K562 (cell line): ENCODE measurements around the gene GATAD2B. TPM values are rescaled to one million over a fixed set of nuclear protein-coding genes. Genes with fewer than 3 reads are reported as not detected.

Experiments
- CHAMP1 ChIP-seq: fragments of 450-650 bp; IDR thresholded peaks from 2 replicates; pipeline ENCODE4 v1.6.1; 2016; ENCODE audit warnings: mild to moderate bottlenecking
- CREB5 ChIP-seq: fragments of 250-450 bp; sonication (Bioruptor Pico); IDR thresholded peaks from 2 replicates; pipeline ENCODE4 v1.5.0; 2020; ENCODE audit warnings: mild to moderate bottlenecking
- DNMT1 ChIP-seq: fragments of 450-650 bp; IDR thresholded peaks from 2 replicates; pipeline ENCODE4 v1.6.1; 2016; ENCODE audit warnings: antibody characterized with exemption, mild to moderate bottlenecking
- HLTF ChIP-seq: fragments of 450-650 bp; IDR thresholded peaks from 2 replicates; pipeline ENCODE4 v1.6.1; 2016
- HNRNPH1 ChIP-seq: fragments of 200-400 bp; formaldehyde crosslinking; optimal IDR thresholded peaks from 2 replicates; pipeline ENCODE3; 2017; ENCODE audit warnings: low read depth, mild to moderate bottlenecking, low read length, moderate library complexity
- KDM1A ChIP-seq, 2 experiments: fragments of 450-650 bp; IDR thresholded peaks; 2 replicates each; pipeline ENCODE4 v1.6.1; 2016; ENCODE audit warnings: mild to moderate bottlenecking in 2 of 2
- RAD21 ChIP-seq, 2 experiments: fragments of 250-450 bp in 1 of 2; fragments of 450-650 bp in 1 of 2; sonication (Bioruptor Pico) in 1 of 2; formaldehyde crosslinking in 1 of 2; IDR thresholded peaks in 1 of 2; conservative IDR thresholded peaks in 1 of 2; 2 replicates each; pipeline versions ENCODE4 v1.4.0 to v1.8.0; 2020 to 2022; ENCODE audit warnings: mild to moderate bottlenecking in 2 of 2, moderate library complexity in 1 of 2
- RB1 ChIP-seq: fragments of 450-650 bp; IDR thresholded peaks from 2 replicates; pipeline ENCODE4 v1.6.1; 2017; ENCODE audit warnings: low read depth, mild to moderate bottlenecking
- RHOXF2B ChIP-seq: fragments of 250-450 bp; sonication (Bioruptor Pico); conservative IDR thresholded peaks from 2 replicates; pipeline ENCODE4 v1.5.1; 2021
- SIN3B ChIP-seq: fragments of 450-650 bp; IDR thresholded peaks from 2 replicates; pipeline ENCODE4 v1.6.1; 2017; ENCODE audit warnings: low read depth, mild to moderate bottlenecking, moderate library complexity
- STAG1 ChIP-seq: sonication (generic); formaldehyde crosslinking; IDR thresholded peaks from 2 replicates; pipeline ENCODE4 v1.5.0; 2020; ENCODE audit warnings: missing genetic modification reagents, borderline replicate concordance
- ZNF3 ChIP-seq: fragments of 250-450 bp; sonication (Bioruptor Pico); IDR thresholded peaks from 2 replicates; pipeline ENCODE4 v1.5.0; 2021; ENCODE audit warnings: mild to moderate bottlenecking, moderate library complexity
- ZNF316 ChIP-seq: fragments of 450-650 bp; IDR thresholded peaks from 2 replicates; pipeline ENCODE4 v1.6.1; 2016
- polyA plus RNA-seq, 8 experiments: library from polyadenylated mRNA; depleted of rRNA in 4 of 8; stranded (reverse) in 5 of 8; unstranded in 3 of 8; fragments of >200 nt; fragmentation: Nextera tagmentation in 2 of 8; fragmentation: Illumina TruSeq in 1 of 8; extraction: Ambion mirVana in 2 of 8; extraction: Trizol in 1 of 8; gene quantifications; 2 replicates each; pipeline versions ENCODE4 v1.2.1 to v1.2.3, GENCODE V29; 2011 to 2014; ENCODE audit warnings: inconsistent platforms in 1 of 8, missing spikeins in 1 of 8
- total RNA-seq, 7 experiments: library from RNA; depleted of rRNA in 6 of 7; stranded (reverse); fragments of >200 nt in 6 of 7; fragmentation: Illumina TruSeq in 2 of 7; extraction: Trizol in 2 of 7; gene quantifications; 2 replicates each; pipeline versions ENCODE4 v1.2.1 to v1.2.3, GENCODE V29; 2011 to 2021; ENCODE audit warnings: low replicate concordance in 1 of 7
- TF ChIP-seq, protein P1 (sequence below), 2 experiments: fragments of 450-650 bp; IDR thresholded peaks; 2 replicates each; pipeline ENCODE4 v1.6.1; 2016
- TF ChIP-seq, protein P2 (sequence below): IDR thresholded peaks from 2 replicates; pipeline ENCODE4 v1.6.1; 2014; ENCODE audit warnings: antibody characterized with exemption

Gene GATAD2B
- total and polyA plus RNA-seq, 9 of the 15 experiments (the other 6 are each of a cell fraction or from before 2014, with no cell fraction given): 1.5 to 40.2 (median 4.9) TPM

DNA sequence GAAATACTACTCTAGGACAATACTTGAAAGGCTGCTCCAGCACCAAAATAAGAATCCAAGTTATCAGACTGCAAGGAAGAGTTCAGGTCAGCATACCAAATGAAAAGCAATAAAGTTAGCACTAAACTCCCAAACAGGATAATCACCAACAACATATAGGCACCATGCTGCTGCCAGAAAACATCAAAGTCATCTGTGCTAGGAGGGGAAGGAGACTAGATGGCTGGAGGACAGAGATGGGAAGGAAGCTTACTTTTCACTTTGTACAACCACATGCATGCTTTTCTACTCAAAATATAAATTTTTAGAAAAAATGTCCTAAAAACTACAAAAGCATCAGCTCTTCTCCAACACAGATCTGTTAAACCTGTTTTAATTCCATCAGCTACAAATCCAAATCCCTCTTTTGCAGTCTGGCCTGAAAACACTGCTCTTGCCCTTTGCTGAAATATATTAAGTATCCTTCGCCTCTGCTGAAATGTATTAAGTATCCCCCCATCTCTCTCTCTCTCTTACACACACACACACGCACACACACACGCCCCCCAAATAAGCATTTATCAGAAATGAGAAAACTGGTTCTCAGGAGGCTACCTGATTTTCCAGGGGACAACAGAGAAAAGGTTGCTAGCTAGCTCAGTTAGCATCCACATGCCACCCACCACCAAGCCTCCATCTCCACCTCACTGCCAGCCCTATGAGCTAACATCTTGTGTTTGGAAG is 1.5 kb downstream of the GATAD2B start (continued):
- TF ChIP-seq, protein P1, sequence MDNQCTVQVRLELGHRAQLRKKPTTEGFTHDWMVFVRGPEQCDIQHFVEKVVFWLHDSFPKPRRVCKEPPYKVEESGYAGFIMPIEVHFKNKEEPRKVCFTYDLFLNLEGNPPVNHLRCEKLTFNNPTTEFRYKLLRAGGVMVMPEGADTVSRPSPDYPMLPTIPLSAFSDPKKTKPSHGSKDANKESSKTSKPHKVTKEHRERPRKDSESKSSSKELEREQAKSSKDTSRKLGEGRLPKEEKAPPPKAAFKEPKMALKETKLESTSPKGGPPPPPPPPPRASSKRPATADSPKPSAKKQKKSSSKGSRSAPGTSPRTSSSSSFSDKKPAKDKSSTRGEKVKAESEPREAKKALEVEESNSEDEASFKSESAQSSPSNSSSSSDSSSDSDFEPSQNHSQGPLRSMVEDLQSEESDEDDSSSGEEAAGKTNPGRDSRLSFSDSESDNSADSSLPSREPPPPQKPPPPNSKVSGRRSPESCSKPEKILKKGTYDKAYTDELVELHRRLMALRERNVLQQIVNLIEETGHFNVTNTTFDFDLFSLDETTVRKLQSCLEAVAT (IDR thresholded peaks at IDR 0.05): peak in 1 of 2 experiments; percentile 13; a peak in 1 of 4 replicates
- no peak for TF ChIP-seq ZNF3 (CRISPR knock-in tag)
- TF ChIP-seq RB1: no peak
- TF ChIP-seq HLTF: peak; percentile 24; the same call in 1 of the 2 replicates
- no peak for TF ChIP-seq ZNF316
- TF ChIP-seq RHOXF2B: no peak
- TF ChIP-seq DNMT1: no peak
- no peak for TF ChIP-seq SIN3B
- no peak for TF ChIP-seq RAD21 (CRISPR knock-in tag; conservative IDR thresholded peaks at IDR 0.05 in 1 of 2, IDR thresholded peaks at IDR 0.05 in 1 of 2)
- TF ChIP-seq CHAMP1: no peak
- TF ChIP-seq CREB5 (CRISPR knock-in tag): no peak
- TF ChIP-seq, protein P2, sequence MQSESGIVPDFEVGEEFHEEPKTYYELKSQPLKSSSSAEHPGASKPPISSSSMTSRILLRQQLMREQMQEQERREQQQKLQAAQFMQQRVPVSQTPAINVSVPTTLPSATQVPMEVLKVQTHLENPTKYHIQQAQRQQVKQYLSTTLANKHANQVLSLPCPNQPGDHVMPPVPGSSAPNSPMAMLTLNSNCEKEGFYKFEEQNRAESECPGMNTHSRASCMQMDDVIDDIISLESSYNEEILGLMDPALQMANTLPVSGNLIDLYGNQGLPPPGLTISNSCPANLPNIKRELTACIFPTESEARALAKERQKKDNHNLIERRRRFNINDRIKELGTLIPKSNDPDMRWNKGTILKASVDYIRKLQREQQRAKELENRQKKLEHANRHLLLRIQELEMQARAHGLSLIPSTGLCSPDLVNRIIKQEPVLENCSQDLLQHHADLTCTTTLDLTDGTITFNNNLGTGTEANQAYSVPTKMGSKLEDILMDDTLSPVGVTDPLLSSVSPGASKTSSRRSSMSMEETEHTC: no peak
- no peak for TF ChIP-seq STAG1 (CRISPR knock-in tag)
- TF ChIP-seq HNRNPH1: no peak
- no peak for TF ChIP-seq KDM1A (IDR thresholded peaks at IDR 0.05)
